ENCODE measurements around the gene BTBD9. TPM values are rescaled to one million over a fixed set of nuclear protein-coding genes. Genes with fewer than 3 reads are reported as not detected.

The BTBD9 gene
- total RNA-seq, 1 experiment from 2014 or later = 12.5 TPM

GRCh38 chr6:38273325-38273724, 366.4 kb downstream of the BTBD9 start:
- BruUV-seq (replicated peaks) = no TSS peak
- no peak for TF ChIP-seq CTCF (IDR thresholded peaks at IDR 0.05; ENCODE audit: unreplicated experiment)
- intact Hi-C loops (cut with micrococcal nuclease) = no loop called here
- ChIA-PET CTCF (interaction anchor here (0.7 kb wide), 1 partner anchor 917 kb away, joined by 3 read pairs; no protein-coding TSS in a partner anchor), POLR2A (interaction anchor here (1.0 kb wide), 1 partner anchor 11 kb away, joined by 4 read pairs; no protein-coding TSS in a partner anchor)
- Mint-ChIP-seq H3K9me3 (ENCODE audit: unreplicated experiment) (no peaks in the 10 kb centered on the region), H3K27me3 (ENCODE audit: insufficient read depth, unreplicated experiment) (no peaks in the 10 kb centered on the region), H3K27ac (ENCODE audit: low read depth, unreplicated experiment) (no peak overlapping the region), H3K4me1 (ENCODE audit: insufficient read depth, unreplicated experiment) (no peaks in the 10 kb centered on the region), H3K4me3 (ENCODE audit: unreplicated experiment) (no peak overlapping the region), H3K36me3 (ENCODE audit: insufficient read depth, unreplicated experiment) (no peaks in the 10 kb centered on the region)
- DNase-seq (ENCODE audit: unreplicated experiment) = no peak

- no TSS peak for BruUV-seq (replicated peaks)
- H3K4me3 Mint-ChIP-seq (ENCODE audit: unreplicated experiment) = no peak overlapping the region
- H3K36me3 Mint-ChIP-seq (ENCODE audit: insufficient read depth, unreplicated experiment) = no peaks in the 10 kb centered on the region
- intact Hi-C loops (cut with micrococcal nuclease) = no loop called here
- no peaks in the 10 kb centered on the region for H3K27me3 Mint-ChIP-seq (ENCODE audit: insufficient read depth, unreplicated experiment)
- TF ChIP-seq CTCF (IDR thresholded peaks at IDR 0.05; ENCODE audit: unreplicated experiment) = no peak
- no peak overlapping the region for H3K27ac Mint-ChIP-seq (ENCODE audit: low read depth, unreplicated experiment)
- H3K4me1 Mint-ChIP-seq (ENCODE audit: insufficient read depth, unreplicated experiment) = no peaks in the 10 kb centered on the region
- no peaks in the 10 kb centered on the region for H3K9me3 Mint-ChIP-seq (ENCODE audit: unreplicated experiment)
- ChIA-PET CTCF (no interaction called here), POLR2A (interaction anchor here (1.0 kb wide), 1 partner anchor 10 kb away, joined by 4 read pairs; no protein-coding TSS in a partner anchor)
- no peak for DNase-seq (ENCODE audit: unreplicated experiment)
Observed at GRCh38 chr6:38272222-38272621, 367.5 kb downstream of the BTBD9 start.

GRCh38 chr6:38271081-38271480, 368.6 kb downstream of the BTBD9 start:
- Mint-ChIP-seq H3K4me1 (ENCODE audit: insufficient read depth, unreplicated experiment) (peaks cover 8% of the 10 kb centered on the region), H3K27ac (ENCODE audit: low read depth, unreplicated experiment) (no peak overlapping the region), H3K9me3 (ENCODE audit: unreplicated experiment) (no peaks in the 10 kb centered on the region), H3K27me3 (ENCODE audit: insufficient read depth, unreplicated experiment) (no peaks in the 10 kb centered on the region), H3K4me3 (ENCODE audit: unreplicated experiment) (no peak overlapping the region), H3K36me3 (ENCODE audit: insufficient read depth, unreplicated experiment) (no peaks in the 10 kb centered on the region)
- CTCF ChIA-PET = interaction anchor here (0.5 kb wide), 1 partner anchor 203 kb away, joined by 3 read pairs; no protein-coding TSS in a partner anchor
- no TSS peak for BruUV-seq (replicated peaks)
- POLR2A ChIA-PET = interaction anchor here (0.6 kb wide), 1 partner anchor 1065 kb away, joined by 3 read pairs; no protein-coding TSS in a partner anchor
- no peak for DNase-seq (ENCODE audit: unreplicated experiment)
- TF ChIP-seq CTCF (IDR thresholded peaks at IDR 0.05; ENCODE audit: unreplicated experiment) = no peak
- intact Hi-C loops (cut with micrococcal nuclease) = no loop called here

- intact Hi-C loops (cut with micrococcal nuclease) = no loop called here
- Mint-ChIP-seq H3K4me3 (ENCODE audit: unreplicated experiment) (no peak overlapping the region), H3K27ac (ENCODE audit: low read depth, unreplicated experiment) (no peak overlapping the region), H3K27me3 (ENCODE audit: insufficient read depth, unreplicated experiment) (no peaks in the 10 kb centered on the region), H3K9me3 (ENCODE audit: unreplicated experiment) (no peaks in the 10 kb centered on the region), H3K36me3 (ENCODE audit: insufficient read depth, unreplicated experiment) (no peaks in the 10 kb centered on the region), H3K4me1 (ENCODE audit: insufficient read depth, unreplicated experiment) (peaks cover 8% of the 10 kb centered on the region)
- CTCF ChIA-PET = interaction anchor here (0.5 kb wide), 1 partner anchor 202 kb away, joined by 3 read pairs; no protein-coding TSS in a partner anchor
- BruUV-seq (replicated peaks) = no TSS peak
- no peak for TF ChIP-seq CTCF (IDR thresholded peaks at IDR 0.05; ENCODE audit: unreplicated experiment)
- POLR2A ChIA-PET = no interaction called here
- no peak for DNase-seq (ENCODE audit: unreplicated experiment)
Observed at GRCh38 chr6:38270367-38270766, 369.4 kb downstream of the BTBD9 start.
